GM15510 (cell line): Measurements from ENCODE around the gene PDE4B.

ENCODE experiments used
- POLR2A ChIP-seq: IDR thresholded peaks from 3 replicates; pipeline ENCODE4 v1.6.1; 2011; ENCODE audit warnings: borderline replicate concordance; ENCODE audit not compliant: insufficient read length; ENCODE audit errors: extremely low read depth

PDE4B gene

GRCh38 chr1:66296951-66297350, 504.3 kb downstream of the PDE4B start:
- no peak for TF ChIP-seq POLR2A

- no peak for TF ChIP-seq POLR2A
Observed at GRCh38 chr1:66298464-66298863, 505.8 kb downstream of the PDE4B start.

DNA sequence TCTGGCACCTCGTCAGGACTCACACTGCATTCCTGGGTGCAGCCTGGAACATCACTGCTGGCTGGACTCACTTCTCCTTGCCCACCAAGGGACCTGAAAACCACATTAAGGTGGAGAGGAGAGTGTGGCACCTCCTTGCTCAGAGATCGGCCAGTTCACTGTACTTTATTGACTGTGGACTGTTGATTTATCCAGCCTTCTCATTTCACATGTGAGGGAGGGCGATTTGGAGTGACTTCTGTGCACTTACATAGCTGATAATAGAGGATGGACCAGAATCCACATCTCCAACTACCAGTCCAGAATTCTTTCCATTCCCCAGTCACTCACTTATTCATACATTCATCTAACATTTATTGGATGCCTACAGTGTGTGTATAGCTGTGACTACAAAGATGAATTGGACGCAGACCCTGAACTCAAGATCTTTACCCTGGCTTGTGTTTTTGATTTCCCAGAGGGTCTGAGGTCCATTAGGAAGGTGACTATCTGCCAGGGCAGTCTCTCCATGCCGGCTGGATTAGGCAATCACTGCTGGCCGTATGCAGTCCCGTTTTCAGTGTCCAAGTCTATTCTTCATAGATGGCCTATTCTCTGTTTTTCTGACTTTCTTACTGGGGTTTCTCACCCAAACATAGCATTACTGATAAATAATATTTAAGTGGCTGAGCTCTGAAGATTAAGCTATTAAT, 507.7 kb downstream of the PDE4B start:
- TF ChIP-seq POLR2A, result no peak

DNA sequence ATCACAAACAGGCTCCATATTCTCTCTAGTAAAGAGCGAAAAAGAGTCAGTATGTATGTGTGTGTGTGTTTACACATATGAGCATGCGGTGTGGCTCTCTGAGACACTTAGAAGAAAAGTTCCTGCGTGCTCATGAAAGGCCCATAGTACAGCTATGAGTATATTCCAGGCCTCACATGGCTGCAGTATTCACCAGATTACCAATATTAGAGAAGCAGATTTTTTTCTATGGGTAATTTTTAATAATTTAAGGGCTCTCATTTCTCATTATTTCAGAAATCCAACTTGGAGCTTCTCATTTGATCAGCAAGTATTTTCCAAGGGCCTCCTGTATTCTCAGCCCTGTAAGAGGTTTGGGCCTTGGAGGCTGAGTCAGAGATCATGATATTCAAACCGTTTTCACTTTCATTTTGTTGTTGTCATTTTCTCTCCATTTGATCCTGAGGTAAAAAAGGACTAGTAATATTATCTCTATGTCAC, 508.3 kb downstream of the PDE4B start:
- TF ChIP-seq POLR2A, result no peak

GRCh38 chr1:66302184-66302742, 509.6 kb downstream of the PDE4B start:
- no peak for TF ChIP-seq POLR2A

GRCh38 chr1:66302815-66303214, 510.1 kb downstream of the PDE4B start:
- TF ChIP-seq POLR2A, result no peak

- TF ChIP-seq POLR2A, result no peak
Observed at GRCh38 chr1:66303646-66304045, 511.0 kb downstream of the PDE4B start.

DNA sequence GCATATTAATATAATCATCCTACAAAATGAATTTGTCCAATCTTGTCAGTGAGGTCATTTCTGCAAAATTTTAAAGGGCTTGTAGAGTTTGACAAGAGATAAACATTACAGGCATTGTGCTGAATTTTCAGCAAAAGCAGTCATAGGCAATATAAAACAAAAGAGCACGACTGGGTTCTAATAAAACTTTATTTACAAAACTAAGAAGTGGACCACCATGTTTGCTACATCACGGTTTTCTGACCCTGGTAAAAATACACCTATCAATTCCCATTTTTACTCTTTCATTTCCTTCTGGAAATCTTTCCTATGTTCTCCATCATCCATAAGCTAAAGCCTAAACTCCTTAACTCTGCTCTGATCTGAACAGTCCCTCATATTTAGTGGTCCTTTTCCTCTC, 511.4 kb downstream of the PDE4B start:
- no peak for TF ChIP-seq POLR2A

- no peak for TF ChIP-seq POLR2A
Observed at GRCh38 chr1:66305927-66306326, 513.2 kb downstream of the PDE4B start.

GRCh38 chr1:66309006-66309741, 516.5 kb downstream of the PDE4B start:
- no peak for TF ChIP-seq POLR2A

DNA sequence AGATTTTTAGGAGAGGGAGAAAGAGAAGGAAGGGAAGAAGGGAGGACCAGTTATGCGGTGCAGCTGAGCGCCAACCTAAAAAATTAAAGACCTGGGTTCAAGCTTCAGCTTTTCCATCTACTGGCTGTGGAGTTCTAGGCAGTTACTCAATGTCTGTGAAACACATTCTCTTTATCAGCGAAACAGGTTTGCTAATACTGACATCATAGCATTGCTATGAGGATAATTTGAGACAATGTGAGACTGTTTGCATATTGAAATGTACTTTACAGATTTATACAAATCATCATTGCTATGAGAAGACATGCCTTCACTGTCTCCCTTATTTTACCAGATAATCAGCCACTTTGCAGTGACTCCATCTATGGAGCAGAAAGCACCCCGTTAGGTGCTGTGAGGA, 518.4 kb downstream of the PDE4B start:
- TF ChIP-seq POLR2A, result no peak

DNA sequence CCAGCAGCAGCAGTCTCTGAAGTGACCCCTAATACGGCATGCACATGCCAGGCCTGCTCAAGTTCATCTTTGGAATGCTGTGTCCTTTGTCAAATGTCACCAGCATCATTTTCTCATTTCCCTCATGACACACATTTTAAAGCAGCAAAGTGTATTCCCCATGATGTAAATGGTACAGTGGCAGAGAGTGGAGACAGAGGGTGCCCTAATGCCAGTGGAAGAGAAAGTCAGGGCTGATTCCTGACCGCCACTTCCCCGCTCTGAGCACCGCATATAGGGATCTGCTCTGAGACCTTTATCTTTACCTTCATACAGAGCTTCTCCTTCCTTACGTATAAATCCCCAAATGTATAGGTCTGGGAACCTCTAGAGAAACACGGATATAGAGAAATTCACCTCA, 518.9 kb downstream of the PDE4B start:
- no peak for TF ChIP-seq POLR2A

DNA sequence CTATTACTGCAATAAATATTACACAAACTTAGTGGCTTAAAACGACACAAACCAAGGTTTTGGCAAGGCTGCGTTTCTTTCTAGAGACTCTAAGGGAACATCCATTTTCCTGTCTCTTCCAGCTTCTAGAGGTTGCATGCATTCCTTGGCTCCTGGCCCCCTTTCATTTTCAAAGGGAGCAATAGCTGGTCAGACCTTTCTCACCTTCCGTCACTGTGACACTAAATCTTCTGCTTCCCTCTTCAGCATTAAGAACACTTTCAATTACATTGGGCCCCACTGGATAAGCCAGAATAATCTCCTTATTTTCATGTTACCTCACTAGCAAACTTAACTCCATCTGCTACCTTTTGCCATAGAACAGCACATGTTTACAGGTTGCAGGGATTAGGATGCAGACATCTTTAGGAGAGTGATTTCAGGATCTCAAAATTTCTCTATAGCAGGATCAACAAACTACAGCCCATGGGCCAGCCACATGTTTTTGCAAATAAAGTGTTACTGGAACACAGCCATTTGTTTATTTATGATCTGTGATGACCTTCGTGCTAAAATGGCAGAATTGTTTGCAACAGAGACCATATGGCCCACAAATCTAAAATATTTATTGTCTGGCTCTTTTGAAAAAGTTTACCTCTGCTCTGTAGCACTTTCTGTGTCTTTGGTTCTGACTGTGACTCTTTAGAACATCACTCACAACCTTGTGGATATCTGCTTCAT, 519.7 kb downstream of the PDE4B start:
- no peak for TF ChIP-seq POLR2A

DNA sequence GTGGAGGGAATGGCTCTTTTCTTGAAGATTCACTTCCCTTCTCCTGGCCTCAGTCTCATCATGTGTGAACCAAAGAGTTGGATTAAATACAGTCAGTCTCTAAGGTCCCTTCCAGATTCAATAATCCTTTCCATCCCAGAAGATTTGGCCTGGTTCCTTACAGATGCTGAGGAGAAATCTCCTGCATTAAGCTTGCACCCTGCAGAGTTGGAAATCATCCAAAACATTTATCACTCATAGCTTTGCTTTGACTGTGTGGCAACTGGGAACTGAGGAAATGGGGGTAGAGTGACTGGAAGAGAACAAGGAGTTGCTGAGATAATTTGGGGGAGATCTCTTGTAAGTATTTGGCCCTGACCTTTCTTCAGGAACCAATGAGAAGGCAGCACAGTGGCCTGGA, 520.7 kb downstream of the PDE4B start:
- TF ChIP-seq POLR2A, result no peak

- TF ChIP-seq POLR2A, result no peak
Observed at GRCh38 chr1:66315671-66316070, 523.0 kb downstream of the PDE4B start.
